OCI-LY7 (cell line): ENCODE results near the gene SETD6.

Experiments used
- EZH2phosphoT487 ChIP-seq: fragments of 200-600 bp; sonication (generic); IDR thresholded peaks from 2 replicates; pipeline ENCODE4 v1.6.1; 2018; ENCODE audit warnings: low read depth, borderline replicate concordance, mild to moderate bottlenecking, mixed run types, antibody characterized with exemption, low read length, moderate library complexity, mixed read lengths
- TF ChIP-seq, protein P1 (sequence below): fragments of 200-600 bp; sonication (generic); conservative IDR thresholded peaks from 2 replicates; pipeline ENCODE4 v1.5.1; 2014; ENCODE audit warnings: mild to moderate bottlenecking, antibody characterized with exemption, low read length, moderate library complexity, mixed read lengths

DNA sequence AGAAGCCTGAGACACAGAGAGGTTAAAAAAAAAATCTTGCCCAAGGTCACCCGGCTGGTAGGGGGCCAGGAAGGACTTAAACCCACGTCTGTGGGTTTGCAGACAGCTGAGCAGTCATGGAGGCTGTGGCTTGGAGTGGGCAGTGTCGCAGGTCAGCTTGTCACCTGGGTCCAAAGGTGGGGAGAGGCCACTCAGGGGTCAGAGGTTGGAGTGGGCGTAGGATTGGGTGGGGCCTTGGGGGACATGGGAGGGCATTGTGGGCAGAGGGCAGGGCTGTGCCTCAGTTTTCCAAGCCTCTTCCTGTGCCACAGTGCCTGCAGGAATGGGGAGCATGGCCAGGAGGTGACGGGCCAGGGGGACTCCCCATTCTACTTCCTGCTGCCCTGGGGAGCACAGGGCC, 17.4 kb upstream of the SETD6 start:
- TF ChIP-seq, protein P1, sequence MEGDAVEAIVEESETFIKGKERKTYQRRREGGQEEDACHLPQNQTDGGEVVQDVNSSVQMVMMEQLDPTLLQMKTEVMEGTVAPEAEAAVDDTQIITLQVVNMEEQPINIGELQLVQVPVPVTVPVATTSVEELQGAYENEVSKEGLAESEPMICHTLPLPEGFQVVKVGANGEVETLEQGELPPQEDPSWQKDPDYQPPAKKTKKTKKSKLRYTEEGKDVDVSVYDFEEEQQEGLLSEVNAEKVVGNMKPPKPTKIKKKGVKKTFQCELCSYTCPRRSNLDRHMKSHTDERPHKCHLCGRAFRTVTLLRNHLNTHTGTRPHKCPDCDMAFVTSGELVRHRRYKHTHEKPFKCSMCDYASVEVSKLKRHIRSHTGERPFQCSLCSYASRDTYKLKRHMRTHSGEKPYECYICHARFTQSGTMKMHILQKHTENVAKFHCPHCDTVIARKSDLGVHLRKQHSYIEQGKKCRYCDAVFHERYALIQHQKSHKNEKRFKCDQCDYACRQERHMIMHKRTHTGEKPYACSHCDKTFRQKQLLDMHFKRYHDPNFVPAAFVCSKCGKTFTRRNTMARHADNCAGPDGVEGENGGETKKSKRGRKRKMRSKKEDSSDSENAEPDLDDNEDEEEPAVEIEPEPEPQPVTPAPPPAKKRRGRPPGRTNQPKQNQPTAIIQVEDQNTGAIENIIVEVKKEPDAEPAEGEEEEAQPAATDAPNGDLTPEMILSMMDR = no peak
- no peak for TF ChIP-seq EZH2phosphoT487
